ENCODE results near the gene MYRIP.

The MYRIP gene

GRCh38 chr3:39779511-39780230, 29.7 kb upstream of the MYRIP start:
- Histone ChIP-seq H3K27me3 (ENCODE audit: insufficient read depth, insufficient read length) (no peaks in the 10 kb centered on the region), H3K4me3 (ENCODE audit: insufficient read length, low read depth) (no peak overlapping the region), H3K9me3 (ENCODE audit: insufficient read depth, low read length) (peaks cover 21% of the 10 kb centered on the region; the same call in 1 of the 2 replicates), H3K36me3 (ENCODE audit: insufficient read depth, insufficient read length, low read length) (no peaks in the 10 kb centered on the region), H3K4me1 (ENCODE audit: insufficient read depth, insufficient read length) (no peaks in the 10 kb centered on the region), H3K9ac (ENCODE audit: insufficient read length, low read depth) (no peak overlapping the region)
- no peak for TF ChIP-seq ZNF274 (IDR thresholded peaks at IDR 0.05; ENCODE audit: low read depth, low read length)
- no peak for TF ChIP-seq YY1 (IDR thresholded peaks at IDR 0.05; ENCODE audit: insufficient read depth, insufficient read length)
- no peak for TF ChIP-seq SUZ12 (IDR thresholded peaks at IDR 0.05; ENCODE audit: extremely low read depth, insufficient read depth, insufficient read length)
- no peak for DNase-seq (ENCODE audit: low read depth, low spot score)

- no peaks in the 10 kb centered on the region for H3K36me3 ChIP-seq (ENCODE audit: insufficient read depth, insufficient read length, low read length)
- no peak for TF ChIP-seq ZNF274 (IDR thresholded peaks at IDR 0.05; ENCODE audit: low read depth, low read length)
- TF ChIP-seq YY1 (IDR thresholded peaks at IDR 0.05; ENCODE audit: insufficient read depth, insufficient read length): no peak
- TF ChIP-seq SUZ12 (IDR thresholded peaks at IDR 0.05; ENCODE audit: extremely low read depth, insufficient read depth, insufficient read length): no peak
- DNase-seq (ENCODE audit: low read depth, low spot score): no peak
- no peak overlapping the region for H3K9ac ChIP-seq (ENCODE audit: insufficient read length, low read depth)
- no peak overlapping the region for H3K4me3 ChIP-seq (ENCODE audit: insufficient read length, low read depth)
- no peaks in the 10 kb centered on the region for H3K27me3 ChIP-seq (ENCODE audit: insufficient read depth, insufficient read length)
- no peaks in the 10 kb centered on the region for H3K4me1 ChIP-seq (ENCODE audit: insufficient read depth, insufficient read length)
- peaks cover 21% of the 10 kb centered on the region; the same call in 1 of the 2 replicates for H3K9me3 ChIP-seq (ENCODE audit: insufficient read depth, low read length)
Measured at GRCh38 chr3:39780352-39780751, 29.1 kb upstream of the MYRIP start.

GRCh38 chr3:39781025-39781424, 28.4 kb upstream of the MYRIP start:
- H3K9me3 ChIP-seq (ENCODE audit: insufficient read depth, low read length): peaks cover 21% of the 10 kb centered on the region; the same call in 1 of the 2 replicates
- DNase-seq (ENCODE audit: low read depth, low spot score): no peak
- no peak overlapping the region for H3K9ac ChIP-seq (ENCODE audit: insufficient read length, low read depth)
- TF ChIP-seq ZNF274 (IDR thresholded peaks at IDR 0.05; ENCODE audit: low read depth, low read length) (no peak), SUZ12 (IDR thresholded peaks at IDR 0.05; ENCODE audit: extremely low read depth, insufficient read depth, insufficient read length) (no peak), YY1 (IDR thresholded peaks at IDR 0.05; ENCODE audit: insufficient read depth, insufficient read length) (no peak)
- no peaks in the 10 kb centered on the region for H3K27me3 ChIP-seq (ENCODE audit: insufficient read depth, insufficient read length)
- no peak overlapping the region for H3K4me3 ChIP-seq (ENCODE audit: insufficient read length, low read depth)
- no peaks in the 10 kb centered on the region for H3K36me3 ChIP-seq (ENCODE audit: insufficient read depth, insufficient read length, low read length)
- no peaks in the 10 kb centered on the region for H3K4me1 ChIP-seq (ENCODE audit: insufficient read depth, insufficient read length)

GRCh38 chr3:39781632-39782031, 27.8 kb upstream of the MYRIP start:
- H3K9me3 ChIP-seq (ENCODE audit: insufficient read depth, low read length): peaks cover 21% of the 10 kb centered on the region; the same call in 1 of the 2 replicates
- no peak overlapping the region for H3K9ac ChIP-seq (ENCODE audit: insufficient read length, low read depth)
- no peak overlapping the region for H3K4me3 ChIP-seq (ENCODE audit: insufficient read length, low read depth)
- no peaks in the 10 kb centered on the region for H3K36me3 ChIP-seq (ENCODE audit: insufficient read depth, insufficient read length, low read length)
- H3K27me3 ChIP-seq (ENCODE audit: insufficient read depth, insufficient read length): no peaks in the 10 kb centered on the region
- H3K4me1 ChIP-seq (ENCODE audit: insufficient read depth, insufficient read length): no peaks in the 10 kb centered on the region
- TF ChIP-seq SUZ12 (IDR thresholded peaks at IDR 0.05; ENCODE audit: extremely low read depth, insufficient read depth, insufficient read length): no peak
- no peak for TF ChIP-seq YY1 (IDR thresholded peaks at IDR 0.05; ENCODE audit: insufficient read depth, insufficient read length)
- no peak for TF ChIP-seq ZNF274 (IDR thresholded peaks at IDR 0.05; ENCODE audit: low read depth, low read length)
- DNase-seq (ENCODE audit: low read depth, low spot score): no peak

GRCh38 chr3:39783680-39784079, 25.7 kb upstream of the MYRIP start:
- Histone ChIP-seq H3K9ac (ENCODE audit: insufficient read length, low read depth) (no peak overlapping the region), H3K4me3 (ENCODE audit: insufficient read length, low read depth) (no peak overlapping the region), H3K27me3 (ENCODE audit: insufficient read depth, insufficient read length) (no peaks in the 10 kb centered on the region), H3K9me3 (ENCODE audit: insufficient read depth, low read length) (peaks cover 11% of the 10 kb centered on the region; the same call in 1 of the 2 replicates), H3K36me3 (ENCODE audit: insufficient read depth, insufficient read length, low read length) (no peaks in the 10 kb centered on the region), H3K4me1 (ENCODE audit: insufficient read depth, insufficient read length) (no peaks in the 10 kb centered on the region)
- TF ChIP-seq YY1 (IDR thresholded peaks at IDR 0.05; ENCODE audit: insufficient read depth, insufficient read length) (no peak), SUZ12 (IDR thresholded peaks at IDR 0.05; ENCODE audit: extremely low read depth, insufficient read depth, insufficient read length) (no peak), ZNF274 (IDR thresholded peaks at IDR 0.05; ENCODE audit: low read depth, low read length) (no peak)
- no peak for DNase-seq (ENCODE audit: low read depth, low spot score)

- no peak for DNase-seq (ENCODE audit: low read depth, low spot score)
- TF ChIP-seq SUZ12 (IDR thresholded peaks at IDR 0.05; ENCODE audit: extremely low read depth, insufficient read depth, insufficient read length) (no peak), YY1 (IDR thresholded peaks at IDR 0.05; ENCODE audit: insufficient read depth, insufficient read length) (no peak), ZNF274 (IDR thresholded peaks at IDR 0.05; ENCODE audit: low read depth, low read length) (no peak)
- Histone ChIP-seq H3K9ac (ENCODE audit: insufficient read length, low read depth) (no peak overlapping the region), H3K9me3 (ENCODE audit: insufficient read depth, low read length) (0 out of 2 replicates have a peak, but pooled peaks cover under 1% of the 10 kb centered on the region), H3K4me3 (ENCODE audit: insufficient read length, low read depth) (no peak overlapping the region), H3K36me3 (ENCODE audit: insufficient read depth, insufficient read length, low read length) (no peaks in the 10 kb centered on the region), H3K27me3 (ENCODE audit: insufficient read depth, insufficient read length) (no peaks in the 10 kb centered on the region), H3K4me1 (ENCODE audit: insufficient read depth, insufficient read length) (no peaks in the 10 kb centered on the region)
Measured at GRCh38 chr3:39784922-39785321, 24.5 kb upstream of the MYRIP start.

GRCh38 chr3:39788128-39788883, 21.1 kb upstream of the MYRIP start:
- Histone ChIP-seq H3K4me3 (ENCODE audit: insufficient read length, low read depth) (no peak overlapping the region), H3K27me3 (ENCODE audit: insufficient read depth, insufficient read length) (no peaks in the 10 kb centered on the region), H3K4me1 (ENCODE audit: insufficient read depth, insufficient read length) (no peaks in the 10 kb centered on the region), H3K36me3 (ENCODE audit: insufficient read depth, insufficient read length, low read length) (no peaks in the 10 kb centered on the region), H3K9ac (ENCODE audit: insufficient read length, low read depth) (no peak overlapping the region), H3K9me3 (ENCODE audit: insufficient read depth, low read length) (no peaks in the 10 kb centered on the region)
- TF ChIP-seq YY1 (IDR thresholded peaks at IDR 0.05; ENCODE audit: insufficient read depth, insufficient read length) (no peak), SUZ12 (IDR thresholded peaks at IDR 0.05; ENCODE audit: extremely low read depth, insufficient read depth, insufficient read length) (no peak), ZNF274 (IDR thresholded peaks at IDR 0.05; ENCODE audit: low read depth, low read length) (no peak)
- no peak for DNase-seq (ENCODE audit: low read depth, low spot score)
